ENCODE measurements around the gene NODAL. TPM values are rescaled to one million over a fixed set of nuclear protein-coding genes. Genes with fewer than 3 reads are reported as not detected.

Gene NODAL
- polyA plus RNA-seq, 3 donors, result 0.14 to 0.45 (median 0.33) TPM

DNA sequence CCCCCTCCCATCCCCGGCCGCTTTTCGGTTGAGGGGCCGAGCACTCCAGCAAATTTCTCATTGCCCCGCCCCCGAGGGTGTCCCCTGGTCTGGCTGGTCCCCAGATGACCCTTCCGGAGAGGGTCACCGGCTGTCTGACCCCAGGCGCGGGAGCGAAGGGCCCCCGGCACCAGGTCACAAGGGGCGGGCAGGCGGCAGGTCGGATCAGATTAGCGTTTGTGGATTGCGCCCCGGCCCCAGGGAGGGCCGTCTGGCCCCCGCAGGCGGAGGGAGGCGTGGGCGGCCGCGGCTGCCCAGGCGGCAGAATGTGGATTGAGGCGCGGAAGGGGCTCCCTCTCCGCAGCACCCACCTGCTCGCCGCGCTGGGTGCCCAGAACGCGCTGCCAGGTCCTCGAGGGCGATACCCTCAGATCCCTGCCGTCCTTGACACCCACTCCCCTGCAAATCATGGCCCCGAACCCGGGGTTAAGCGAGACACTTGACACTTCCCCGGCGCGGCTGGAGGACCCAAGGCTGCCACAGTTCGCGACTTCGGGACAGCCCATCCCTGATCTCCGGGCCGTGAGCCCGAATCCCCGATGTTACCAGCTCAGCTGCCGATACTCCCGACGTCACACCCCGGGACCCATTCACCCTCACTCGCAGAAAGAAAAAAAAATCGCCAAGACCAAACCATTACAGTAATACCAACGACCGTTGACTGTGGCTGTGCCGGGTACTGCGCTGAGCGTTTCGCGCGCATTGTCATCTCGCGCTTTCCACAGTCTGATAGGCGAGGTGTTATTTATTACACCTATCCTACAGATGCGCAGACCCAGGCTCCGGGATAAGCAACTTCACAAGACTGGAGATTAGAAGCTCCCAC is 953 bp downstream of the NODAL start:
- no peak for DNase-seq (ENCODE audit: extremely low read depth in 1 of 11, low read depth in 9 of 11, low spot score in 4 of 11)

- no peak for DNase-seq (ENCODE audit: extremely low read depth in 1 of 11, low read depth in 9 of 11, low spot score in 4 of 11)
Observed at GRCh38 chr10:70437721-70438120, 3.8 kb downstream of the NODAL start.

DNA sequence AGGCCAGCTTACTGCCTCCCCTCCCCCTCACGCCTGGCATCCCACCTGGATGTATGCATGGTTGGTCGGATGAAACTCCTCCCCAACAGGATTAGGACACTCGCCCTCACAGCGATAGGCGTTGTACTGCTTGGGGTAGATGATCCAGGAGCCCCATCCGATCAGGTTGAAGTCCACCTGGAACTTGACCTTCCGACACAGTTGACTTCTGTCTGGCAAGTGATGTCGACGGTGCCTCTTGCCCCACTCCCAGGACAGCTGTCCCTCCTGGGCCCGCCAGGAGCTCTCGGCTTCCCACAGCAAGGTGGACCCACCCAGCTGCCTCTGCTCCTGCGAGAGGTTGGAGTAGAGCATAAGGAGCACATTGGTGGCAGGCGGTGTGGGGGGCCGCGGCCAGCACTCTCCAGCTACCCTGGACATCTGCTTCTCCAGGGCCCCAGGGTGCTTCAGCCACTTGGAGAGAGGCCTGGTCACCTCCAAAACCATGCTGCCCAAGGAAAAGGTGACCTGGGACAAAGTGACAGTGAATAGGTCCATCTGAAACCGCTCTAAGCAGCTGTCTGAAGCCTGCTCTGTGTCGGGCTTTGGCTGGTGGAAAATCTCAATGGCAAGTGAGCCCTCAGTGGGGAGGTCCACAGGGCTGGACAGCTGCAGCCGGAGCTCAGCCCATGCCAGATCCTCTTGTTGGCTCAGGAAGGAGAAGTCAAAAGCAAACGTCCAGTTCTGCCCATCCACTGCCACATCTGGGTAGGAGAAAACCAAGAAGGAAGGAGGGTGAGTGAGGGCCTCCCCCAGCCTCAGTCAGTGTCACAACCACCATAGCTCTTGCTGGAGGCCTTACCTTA is 6.0 kb downstream of the NODAL start:
- DNase-seq (ENCODE audit: extremely low read depth in 1 of 11, low read depth in 9 of 11, low spot score in 4 of 11), result no peak

GRCh38 chr10:70433581-70434280 is 7.8 kb downstream of the NODAL start:
- DNase-seq (ENCODE audit: extremely low read depth in 1 of 11, low read depth in 9 of 11, low spot score in 4 of 11), result no peak

DNA sequence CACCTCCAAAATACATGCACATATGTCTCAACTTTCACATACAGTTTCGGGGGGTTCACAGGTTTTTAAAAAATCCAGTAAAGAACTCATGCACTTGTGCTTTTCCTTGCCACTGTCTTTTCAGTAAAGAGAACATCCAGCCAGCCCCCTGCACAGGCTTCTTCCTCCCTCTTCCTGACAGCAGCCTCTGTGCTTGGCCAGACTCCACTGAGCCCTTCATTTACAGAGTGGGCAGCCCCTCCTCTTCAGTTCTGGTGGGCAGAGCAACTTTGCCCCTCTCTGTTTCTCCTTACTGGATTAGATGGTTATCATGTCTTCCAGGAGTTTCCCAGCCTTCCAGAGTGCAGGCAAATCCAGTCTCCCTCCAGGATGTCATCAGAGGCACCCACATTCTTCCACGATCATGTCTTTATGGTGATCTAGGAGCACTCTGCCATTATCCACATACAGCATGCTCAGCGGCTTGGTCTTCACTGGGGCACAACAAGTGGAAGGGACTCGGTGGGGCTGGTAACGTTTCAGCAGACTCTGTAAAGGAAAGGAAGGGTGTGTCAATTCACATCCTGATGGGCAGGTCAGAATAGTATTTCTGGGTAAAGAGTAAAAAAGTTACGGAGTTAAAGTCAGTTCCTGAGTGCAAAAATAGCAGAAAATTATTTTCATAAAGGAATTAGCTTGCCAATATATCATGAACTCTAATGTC is 8.8 kb downstream of the NODAL start:
- DNase-seq (ENCODE audit: extremely low read depth in 1 of 11, low read depth in 9 of 11, low spot score in 4 of 11), result no peak

GRCh38 chr10:70432101-70432500 is 9.4 kb downstream of the NODAL start:
- no peak for DNase-seq (ENCODE audit: extremely low read depth in 1 of 11, low read depth in 9 of 11, low spot score in 4 of 11)

- peak in 10 of 11 donors; percentile 25 to 81 (median 55) for DNase-seq (ENCODE audit: extremely low read depth in 1 of 11, low read depth in 9 of 11, low spot score in 4 of 11)
Observed at GRCh38 chr10:70430493-70431445, 10.7 kb downstream of the NODAL start.

DNA sequence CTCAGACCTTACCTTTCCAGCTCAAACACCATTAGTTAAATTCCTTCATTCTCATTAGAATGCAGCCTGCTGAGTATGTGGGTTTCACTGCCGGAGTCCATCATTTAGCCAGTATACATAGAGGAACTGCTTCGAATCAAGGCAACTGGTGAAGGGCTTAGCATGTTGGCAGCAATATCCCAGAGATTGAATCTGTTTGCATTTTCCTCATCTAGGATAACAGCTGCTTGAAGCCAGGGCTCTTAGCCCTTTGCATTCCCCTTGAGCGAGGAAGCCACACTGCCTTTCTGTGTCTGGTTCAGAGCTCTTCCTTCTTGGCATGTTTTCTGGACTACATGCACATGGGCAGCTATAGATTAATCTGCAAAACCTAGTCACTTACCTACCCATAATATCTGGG is 14.7 kb downstream of the NODAL start:
- DNase-seq (ENCODE audit: extremely low read depth in 1 of 11, low read depth in 9 of 11, low spot score in 4 of 11), result no peak

GRCh38 chr10:70425096-70425495 is 16.4 kb downstream of the NODAL start:
- no peak for DNase-seq (ENCODE audit: extremely low read depth in 1 of 11, low read depth in 9 of 11, low spot score in 4 of 11)

GRCh38 chr10:70424320-70424719 is 17.2 kb downstream of the NODAL start:
- DNase-seq (ENCODE audit: extremely low read depth in 1 of 11, low read depth in 9 of 11, low spot score in 4 of 11), result no peak

DNA sequence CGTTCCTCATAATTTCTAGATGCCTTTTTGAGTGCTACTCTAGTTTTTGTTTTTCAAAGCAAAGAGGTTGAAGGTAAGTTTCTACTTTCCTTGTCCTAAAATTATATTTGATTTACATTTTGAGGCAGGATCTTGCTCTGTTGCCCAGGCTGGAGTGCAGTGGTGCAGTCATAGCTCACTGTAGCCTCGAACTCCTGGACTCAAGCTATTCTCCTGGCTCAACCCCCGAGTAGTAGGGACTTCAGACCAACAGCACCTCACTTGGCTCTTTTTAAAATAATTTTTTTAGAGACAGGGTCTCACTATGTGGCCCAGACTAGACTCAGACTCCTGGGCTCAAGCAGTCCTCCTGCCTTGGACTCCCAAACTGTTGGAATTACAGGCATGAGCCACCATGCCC is 22.8 kb downstream of the NODAL start:
- DNase-seq (ENCODE audit: extremely low read depth in 1 of 11, low read depth in 9 of 11, low spot score in 4 of 11), result no peak

GRCh38 chr10:70418229-70418628 is 23.3 kb downstream of the NODAL start:
- DNase-seq (ENCODE audit: extremely low read depth in 1 of 11, low read depth in 9 of 11, low spot score in 4 of 11), result no peak

DNA sequence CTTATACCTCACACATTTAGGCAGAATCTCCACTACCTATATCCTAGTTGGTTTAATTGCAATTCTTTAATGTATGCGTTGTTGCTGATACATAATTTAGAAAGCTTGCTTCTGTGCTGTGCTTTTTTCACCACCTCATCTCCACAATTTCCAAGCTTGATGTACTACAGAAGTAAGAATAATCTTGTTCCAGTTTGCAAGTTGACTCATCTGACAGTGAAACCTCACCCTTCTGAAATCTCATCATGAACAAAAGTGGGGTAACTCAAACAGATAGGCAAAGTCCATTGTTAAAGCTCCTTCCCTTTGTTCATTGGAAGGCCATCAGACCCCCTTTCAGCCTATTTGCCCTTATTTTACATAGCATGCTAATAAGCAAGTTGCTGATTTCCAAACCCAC is 23.9 kb downstream of the NODAL start:
- DNase-seq (ENCODE audit: extremely low read depth in 1 of 11, low read depth in 9 of 11, low spot score in 4 of 11), result no peak

GRCh38 chr10:70412356-70412755 is 29.1 kb downstream of the NODAL start:
- DNase-seq (ENCODE audit: extremely low read depth in 1 of 11, low read depth in 9 of 11, low spot score in 4 of 11), result no peak

- DNase-seq (ENCODE audit: extremely low read depth in 1 of 11, low read depth in 9 of 11, low spot score in 4 of 11), result no peak
Observed at GRCh38 chr10:70410608-70411007, 30.9 kb downstream of the NODAL start.

GRCh38 chr10:70409772-70410171 is 31.7 kb downstream of the NODAL start:
- DNase-seq (ENCODE audit: extremely low read depth in 1 of 11, low read depth in 9 of 11, low spot score in 4 of 11), result no peak

GRCh38 chr10:70405037-70405824 is 36.2 kb downstream of the NODAL start:
- peak in 9 of 11 donors; percentile 13 to 63 (median 31) for DNase-seq (ENCODE audit: extremely low read depth in 1 of 11, low read depth in 9 of 11, low spot score in 4 of 11)
